Urothelium cell line (cell line): ENCODE measurements around the gene CD300C.
"Not testable (repeated sequence)": the region's sequence is repeated elsewhere in the genome, so short reads cannot be mapped to it uniquely, and the experiment has no call there.

ENCODE experiments used
- DNase-seq: peaks from one replicate; pipeline ENCODE4 v3.0.0; 2011; ENCODE audit warnings: low spot score, mixed read lengths
- FAIRE-seq: peaks from 2 replicates; lab custom pipeline; 2011; peaks lifted over from hg19 to GRCh38; lab: Jason Lieb, UNC

The CD300C gene

GRCh38 chr17:74514632-74515334, 31.1 kb downstream of the CD300C start:
- peak; percentile 78 for DNase-seq
- no peak for FAIRE-seq

GRCh38 chr17:74513987-74514631, 31.8 kb downstream of the CD300C start:
- FAIRE-seq (peak; percentile 100), DNase-seq (peak; percentile 89)

- DNase-seq (no peak), FAIRE-seq (no peak)
These were observed 33.3 kb downstream of the CD300C start for GRCh38 chr17:74512624-74513091.

GRCh38 chr17:74512036-74512435, 33.9 kb downstream of the CD300C start:
- FAIRE-seq (no peak), DNase-seq (no peak)

- DNase-seq = no peak
- no peak for FAIRE-seq
These were observed 37.8 kb downstream of the CD300C start for GRCh38 chr17:74508156-74508555.

GRCh38 chr17:74503949-74504348, 42.0 kb downstream of the CD300C start:
- not testable (repeated sequence) for FAIRE-seq, DNase-seq

GRCh38 chr17:74502861-74503260, 43.1 kb downstream of the CD300C start:
- DNase-seq (no peak), FAIRE-seq (no peak)

GRCh38 chr17:74499992-74500391, 45.9 kb downstream of the CD300C start:
- no peak for FAIRE-seq
- peak; percentile 1 for DNase-seq

- FAIRE-seq = no peak
These were observed 48.4 kb downstream of the CD300C start for GRCh38 chr17:74497471-74497870.

GRCh38 chr17:74493331-74493833, 52.5 kb downstream of the CD300C start:
- DNase-seq = peak; percentile 85

More at GRCh38 chr17:74497471-74497870, 48.4 kb downstream of the CD300C start:
- peak; percentile 3 for DNase-seq

GRCh38 chr17:74491626-74492025, 54.3 kb downstream of the CD300C start:
- peak; percentile 0 for DNase-seq

More at GRCh38 chr17:74493331-74493833, 52.5 kb downstream of the CD300C start:
- FAIRE-seq = peak; percentile 90

More at GRCh38 chr17:74491626-74492025, 54.3 kb downstream of the CD300C start:
- FAIRE-seq = no peak
